Kidney capillary endothelial cell (primary cell): ENCODE data around the gene BTBD9.
A peak's percentile ranks its signal among the peaks of the same experiment; 100 is the strongest.
"Not testable (repeated sequence)": the region's sequence is repeated elsewhere in the genome, so short reads cannot be mapped to it uniquely, and the experiment has no call there.

Experiments used
- DNase-seq: peaks from one replicate; pipeline ENCODE4 v3.0.0-alpha.2; 2018; ENCODE audit warnings: low spot score

The BTBD9 gene

DNA sequence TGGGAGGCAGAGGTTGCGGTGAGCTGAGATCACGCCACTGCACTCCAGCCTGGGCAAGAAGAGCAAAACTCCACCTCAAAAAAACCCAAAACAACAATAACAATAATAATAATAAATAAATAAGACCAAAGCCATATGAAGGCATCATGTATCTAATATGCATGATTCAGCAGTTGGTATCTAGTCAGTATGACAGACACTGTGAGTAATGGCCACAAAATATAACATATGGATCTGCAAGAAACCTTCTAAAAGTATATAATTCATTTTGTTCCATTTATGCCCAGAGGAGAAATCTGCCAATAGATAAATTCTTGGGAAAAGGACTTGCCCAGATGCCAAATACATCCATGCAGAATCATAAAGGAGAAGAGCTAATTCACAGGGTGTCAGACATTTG lies 252.3 kb downstream of the BTBD9 start:
- no peak for DNase-seq

DNA sequence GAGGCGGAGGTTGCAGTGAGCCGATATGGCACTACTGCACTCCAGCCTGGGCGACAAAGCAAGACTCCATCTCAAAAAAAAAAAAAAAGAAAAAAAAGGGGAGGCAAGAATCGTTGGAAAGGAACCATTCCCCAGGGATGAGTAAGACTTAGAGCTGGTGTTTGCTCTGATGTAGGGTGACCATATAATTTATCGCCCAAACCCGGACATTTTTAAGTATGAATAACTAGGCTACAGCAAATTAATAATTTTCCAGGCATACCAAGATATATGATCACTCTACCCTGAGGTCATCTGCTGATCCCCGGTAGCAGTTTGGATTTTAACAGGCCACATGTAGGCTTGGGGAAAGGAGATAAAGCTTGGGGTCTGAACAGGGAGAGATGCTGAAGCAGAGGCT lies 260.9 kb downstream of the BTBD9 start:
- no peak for DNase-seq

DNA sequence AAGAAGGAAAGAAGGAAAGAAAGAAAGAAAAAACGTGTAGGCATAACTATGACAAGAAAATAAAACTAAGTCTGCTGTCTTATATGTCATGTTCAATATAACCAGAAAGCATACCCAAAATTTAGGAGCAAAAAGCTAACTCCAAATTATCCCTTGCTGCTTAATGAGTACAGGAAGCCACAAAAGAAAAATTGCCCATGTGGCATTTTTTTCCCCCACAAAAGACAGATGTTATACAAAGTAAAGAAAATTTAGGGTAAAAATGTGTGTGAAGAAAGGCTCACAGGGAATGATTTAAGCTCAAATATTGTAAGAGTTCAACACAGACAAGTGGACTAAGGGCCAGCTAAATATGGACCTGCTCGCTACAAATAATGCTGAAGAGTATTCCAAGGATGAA lies 263.8 kb downstream of the BTBD9 start:
- DNase-seq: no peak

DNA sequence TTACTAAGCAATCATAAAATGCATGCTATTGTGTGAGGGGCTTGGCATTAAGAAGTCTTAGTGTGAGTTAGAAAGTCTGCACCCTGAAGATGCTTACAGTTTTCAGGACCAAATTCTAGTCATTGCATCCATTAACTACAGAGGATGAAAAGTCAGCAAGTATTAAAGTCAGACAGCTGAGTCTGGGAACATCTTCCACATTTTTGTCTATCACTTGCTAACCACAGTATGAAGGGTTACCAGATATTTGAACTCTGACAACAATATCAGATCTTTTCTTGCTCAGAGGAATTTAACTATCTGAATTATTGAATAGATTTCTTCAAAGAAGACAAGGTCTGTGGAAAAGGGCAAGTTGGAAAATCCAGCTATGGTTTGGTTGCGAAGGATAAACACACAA lies 264.4 kb downstream of the BTBD9 start:
- DNase-seq: no peak

DNA sequence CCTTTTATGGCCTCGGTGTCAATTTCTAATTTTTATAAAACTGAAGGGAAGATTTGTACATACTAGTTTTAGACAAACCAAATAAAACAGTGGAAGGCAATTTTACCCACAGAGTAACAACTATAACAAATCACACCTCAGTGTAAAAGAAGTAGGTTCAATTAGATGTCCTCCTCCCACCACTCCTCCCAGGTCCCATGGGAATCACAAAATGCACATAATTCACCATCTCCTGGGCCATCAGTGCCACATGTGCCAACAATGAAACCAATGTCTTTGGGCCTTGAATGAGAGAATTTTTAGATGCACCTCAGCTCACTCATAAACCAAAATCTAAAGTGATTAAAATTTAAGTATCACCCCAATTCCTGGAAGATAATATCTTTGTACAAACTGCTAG lies 267.8 kb downstream of the BTBD9 start:
- DNase-seq: no peak

DNA sequence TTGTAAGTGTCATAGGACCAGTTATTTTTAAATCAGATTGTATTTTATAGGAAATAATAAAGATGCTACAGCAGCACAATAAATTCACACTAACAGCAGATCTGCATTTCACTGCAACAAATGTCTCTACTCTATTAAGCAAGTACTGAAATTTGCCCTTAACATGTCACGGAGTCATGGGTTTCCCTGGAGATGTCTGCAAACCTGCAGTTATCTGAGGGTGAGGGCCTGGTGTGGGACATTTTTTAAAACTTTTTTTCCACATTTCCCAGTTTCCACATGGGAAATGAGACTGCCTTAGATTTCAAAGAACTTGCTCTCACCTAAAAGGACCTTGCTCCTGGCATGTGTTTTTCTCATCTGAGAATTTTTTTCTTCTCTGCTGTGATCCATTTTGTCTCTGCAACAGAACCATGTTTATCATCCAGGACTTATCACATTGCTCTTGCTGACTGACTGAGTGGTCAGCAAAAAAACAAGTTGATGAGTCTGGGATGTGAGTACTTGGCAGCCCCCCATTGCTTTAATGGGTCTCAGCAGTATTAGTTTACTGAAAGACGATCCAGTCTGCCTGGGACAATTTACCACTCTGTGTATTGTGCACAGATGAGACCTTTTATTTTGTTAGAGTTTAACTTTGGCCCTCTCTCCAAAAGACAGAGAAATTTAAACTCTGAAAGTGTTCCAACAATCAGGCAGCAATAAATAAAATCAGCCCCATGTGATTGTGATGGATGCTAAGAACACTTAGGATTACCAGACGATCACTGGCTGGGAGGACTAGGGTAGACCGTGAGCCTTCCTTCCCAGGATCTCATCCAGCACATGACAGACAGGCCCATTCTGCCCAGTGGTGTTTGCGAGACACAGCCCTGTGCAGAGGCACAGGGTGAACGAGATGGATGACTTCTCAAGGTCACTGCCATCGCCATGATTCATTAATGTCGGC lies 268.8 kb downstream of the BTBD9 start:
- no peak for DNase-seq

DNA sequence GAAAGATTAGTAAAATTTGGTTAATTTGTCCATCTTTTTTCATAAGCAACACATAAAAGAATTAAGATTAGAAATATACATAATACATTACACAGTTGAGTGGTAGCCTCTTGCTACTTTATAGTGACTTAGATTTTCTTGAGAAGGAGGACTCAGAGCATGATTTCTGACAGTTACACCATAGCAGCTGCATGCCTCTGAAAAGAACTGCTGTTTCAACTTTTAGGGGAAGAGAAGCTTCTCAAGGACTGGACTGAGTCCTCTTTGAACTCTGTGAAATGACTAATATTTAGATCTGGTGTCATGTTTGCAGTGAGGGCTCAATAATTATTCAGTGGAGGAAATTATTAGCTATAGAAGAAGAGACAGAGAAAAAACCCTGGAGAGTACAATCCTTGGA lies 272.5 kb downstream of the BTBD9 start:
- DNase-seq: no peak

DNA sequence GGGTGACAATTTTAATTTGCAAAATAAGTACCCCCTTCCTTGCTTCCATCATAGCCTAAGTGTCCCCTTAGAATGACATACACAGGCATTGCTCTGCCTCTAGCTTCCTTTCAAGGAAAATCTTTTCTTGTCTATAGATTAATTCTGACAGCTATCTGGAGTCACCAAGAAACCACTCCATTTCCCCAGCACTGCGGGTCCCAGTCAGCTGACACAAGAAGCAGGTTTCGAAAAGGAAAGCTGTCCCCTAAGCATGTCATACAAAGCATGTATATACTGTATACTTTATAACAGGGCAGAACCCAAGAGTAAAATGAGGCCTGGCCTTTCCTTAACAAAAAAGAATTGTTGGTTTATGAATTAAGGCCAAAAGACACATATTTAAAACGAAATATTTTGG lies 273.5 kb downstream of the BTBD9 start:
- DNase-seq: no peak

DNA sequence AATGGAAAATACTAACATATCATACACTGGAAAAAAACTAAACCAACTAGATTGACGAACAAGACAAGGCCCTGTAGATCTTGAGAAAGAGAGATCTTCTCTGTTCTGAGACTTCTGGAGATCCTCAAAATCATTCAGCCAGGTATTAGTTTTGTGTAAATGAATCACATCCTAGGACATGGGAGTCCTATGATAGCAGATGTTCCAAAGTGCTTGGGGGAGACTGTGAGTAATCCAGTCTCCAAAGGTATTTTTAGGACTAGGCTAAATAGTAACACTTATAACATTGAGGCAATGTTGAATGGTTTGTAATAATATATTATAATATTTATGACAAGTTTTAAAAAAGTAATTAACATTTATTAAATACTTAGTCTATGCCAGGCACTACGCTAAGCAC lies 275.0 kb downstream of the BTBD9 start:
- DNase-seq: no peak

DNA sequence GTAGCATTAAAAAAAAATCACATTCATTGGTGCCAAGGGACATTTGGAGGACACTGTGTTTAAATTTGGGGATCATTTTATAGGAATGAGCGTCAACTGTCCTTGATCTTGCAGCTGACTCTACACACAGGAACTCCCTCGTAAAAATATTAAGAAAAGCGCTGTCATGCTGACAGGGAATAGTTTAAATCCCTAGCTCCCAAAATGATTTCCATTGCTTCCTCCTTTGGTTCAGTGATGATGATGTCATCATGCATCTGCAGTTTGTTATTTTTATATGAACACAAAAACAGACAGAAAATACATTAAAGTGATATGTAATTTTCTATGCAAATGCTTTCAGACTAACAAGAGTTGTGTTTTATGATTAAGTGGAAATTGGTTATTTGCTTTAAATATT lies 275.6 kb downstream of the BTBD9 start:
- peak; percentile 12 for DNase-seq

DNA sequence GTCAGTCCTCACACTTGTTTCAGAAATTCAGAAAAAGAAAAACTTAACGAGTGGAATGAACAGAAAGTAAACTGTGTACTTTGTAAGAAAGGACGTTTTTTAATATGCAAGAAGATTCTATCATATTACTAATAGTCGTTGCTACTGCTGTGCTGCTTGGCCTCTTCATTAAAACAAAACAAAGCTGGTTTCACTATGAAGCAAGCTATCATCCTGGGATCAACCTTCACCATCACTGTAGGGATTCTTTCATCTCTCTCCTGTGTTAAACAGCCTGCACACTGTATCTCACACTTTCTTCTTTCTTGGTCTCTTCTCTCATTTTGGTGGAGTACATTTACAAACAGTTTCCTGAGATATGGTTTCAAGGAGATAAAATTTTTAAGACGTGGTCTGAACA lies 284.2 kb downstream of the BTBD9 start:
- DNase-seq: no peak

DNA sequence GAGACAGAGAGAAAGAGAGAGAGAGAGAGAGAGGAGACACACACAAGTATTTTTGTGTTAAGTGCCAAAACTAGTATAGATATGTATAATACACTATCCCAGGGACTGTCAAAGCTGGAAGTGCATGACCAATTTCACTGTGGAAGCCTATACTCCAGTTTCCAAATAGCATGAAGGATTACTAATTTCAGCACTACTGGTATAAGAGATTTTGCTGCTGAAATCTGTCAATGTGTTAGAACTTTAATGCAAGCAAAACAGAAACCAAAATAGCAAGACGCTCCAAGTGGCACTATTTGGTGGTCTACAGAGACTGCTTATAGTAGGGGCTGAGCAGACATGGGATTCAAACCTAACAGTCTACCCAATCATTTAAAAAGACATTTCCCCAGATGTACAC lies 284.8 kb downstream of the BTBD9 start:
- DNase-seq: no peak

DNA sequence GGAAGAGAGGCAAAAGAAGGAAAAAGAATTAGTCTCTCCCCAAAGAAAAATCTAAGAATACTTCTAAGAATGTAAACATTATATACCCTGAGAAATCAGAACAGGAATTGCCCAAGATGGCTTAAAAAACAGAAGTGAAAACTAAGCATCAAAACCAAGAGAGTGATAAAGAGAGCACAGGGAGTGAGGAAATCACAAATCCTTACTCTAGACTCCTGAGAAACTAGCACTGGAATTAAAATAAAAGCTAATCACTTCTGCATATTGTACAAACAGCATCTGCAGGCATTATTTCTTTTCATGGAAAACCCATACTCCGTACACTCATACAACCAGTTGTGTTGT lies 285.7 kb downstream of the BTBD9 start:
- no peak for DNase-seq

DNA sequence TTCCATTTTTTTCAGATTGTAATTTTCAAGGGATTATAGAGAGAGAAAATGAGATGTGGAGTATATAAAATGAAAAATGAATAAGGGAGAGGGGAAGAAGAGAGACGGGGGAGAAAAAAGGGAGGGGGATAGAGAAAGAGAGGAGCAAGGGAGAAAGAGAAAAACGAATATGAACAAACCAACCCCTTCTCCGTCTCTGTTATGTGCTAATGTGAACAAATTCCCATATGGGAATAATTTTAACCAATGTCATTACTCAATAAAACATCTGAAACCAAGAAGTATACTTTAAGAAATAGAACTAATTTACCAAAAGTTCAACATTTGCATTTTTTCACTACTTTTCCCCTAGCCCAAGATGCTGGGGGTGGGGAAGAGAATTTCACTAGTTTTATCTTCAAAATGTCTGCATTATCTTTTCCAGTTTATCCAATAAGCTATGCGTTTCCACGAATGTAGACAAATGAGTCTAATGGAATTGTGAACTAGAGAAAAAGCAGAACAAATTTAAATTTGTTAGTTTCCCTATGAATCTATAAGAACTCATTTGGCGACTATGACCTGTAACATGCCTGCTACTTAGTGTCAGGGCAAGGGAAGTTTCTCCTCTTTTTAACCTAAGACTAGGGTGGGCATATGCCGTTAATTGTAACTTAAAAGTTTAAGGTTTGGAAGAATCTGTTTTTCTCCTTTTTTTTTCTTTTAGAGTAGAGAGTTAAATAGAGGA lies 286.3 kb downstream of the BTBD9 start:
- DNase-seq: no peak

DNA sequence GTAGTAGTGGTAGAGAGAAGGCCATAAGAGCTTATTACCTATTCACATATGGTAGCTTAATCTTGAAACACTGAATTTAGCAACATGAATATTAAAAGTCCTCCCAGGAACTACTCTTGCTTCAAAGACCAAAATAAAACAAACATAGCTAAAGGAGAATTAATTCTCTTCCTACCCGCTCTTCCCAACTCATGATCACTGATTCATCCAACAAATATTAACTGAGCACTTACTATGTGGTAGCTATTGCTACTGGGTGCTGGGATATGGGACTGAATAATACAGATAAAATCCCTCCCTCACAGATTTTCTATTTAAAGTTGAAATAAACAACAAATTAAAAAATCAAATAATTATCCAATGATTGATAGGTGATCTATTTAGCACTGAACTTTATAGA lies 287.1 kb downstream of the BTBD9 start:
- DNase-seq: no peak

DNA sequence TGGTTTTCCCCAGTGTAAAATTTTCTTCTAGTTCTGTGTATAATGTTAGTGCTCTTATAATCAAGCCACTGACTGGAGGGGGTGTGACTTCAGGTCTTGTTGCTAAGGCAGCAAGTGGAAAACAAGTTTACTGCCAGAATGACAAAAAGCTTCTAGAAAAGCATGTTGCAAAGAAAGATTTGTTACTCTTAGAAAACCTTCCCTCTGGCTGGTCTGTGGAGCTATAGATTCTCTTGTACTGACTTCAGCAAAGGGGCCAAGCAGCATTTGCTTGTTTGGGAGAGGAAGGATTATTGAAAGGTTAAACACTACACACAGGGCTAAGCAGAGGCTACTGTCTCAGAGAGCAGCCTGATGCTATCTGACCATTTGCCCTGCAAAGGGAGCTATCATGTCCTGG lies 288.8 kb downstream of the BTBD9 start:
- no peak for DNase-seq

DNA sequence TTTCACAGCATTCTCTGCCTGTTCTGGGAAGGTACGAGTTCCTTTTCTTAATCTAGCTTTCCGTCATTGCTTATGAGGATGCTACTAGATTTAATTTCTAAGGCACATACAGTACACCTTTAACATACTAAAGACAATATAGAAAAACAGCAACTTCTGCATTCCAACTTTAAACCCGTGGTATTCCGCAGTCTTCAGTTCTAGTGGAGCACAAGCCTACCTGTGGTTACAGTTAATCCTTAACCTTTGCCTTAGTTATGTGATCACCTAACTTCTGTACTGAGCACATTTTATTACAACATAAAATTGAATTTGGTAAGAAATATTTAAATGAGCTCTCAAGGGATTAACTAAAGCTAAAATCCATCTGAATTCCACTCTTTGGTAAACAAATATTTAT lies 289.5 kb downstream of the BTBD9 start:
- DNase-seq: no peak

DNA sequence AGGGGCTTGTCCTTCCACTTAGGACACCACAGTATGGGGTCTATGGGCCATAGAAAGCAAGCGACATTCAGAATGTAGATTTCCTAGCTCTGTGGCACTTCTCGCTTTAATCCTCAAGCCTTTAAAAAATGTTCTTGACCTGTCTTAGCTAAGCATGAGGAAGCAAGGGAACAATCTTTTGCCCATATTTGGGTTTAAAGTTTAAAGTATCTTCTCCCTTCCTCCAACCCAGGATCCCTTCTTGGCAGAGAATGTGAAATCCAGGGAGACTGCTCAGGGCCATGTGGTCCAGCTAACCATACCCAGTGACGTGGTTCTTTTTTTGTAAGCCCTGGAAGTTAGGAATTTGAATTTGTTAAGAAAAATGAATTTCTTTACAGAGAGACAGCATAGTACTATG lies 289.9 kb downstream of the BTBD9 start:
- no peak for DNase-seq

DNA sequence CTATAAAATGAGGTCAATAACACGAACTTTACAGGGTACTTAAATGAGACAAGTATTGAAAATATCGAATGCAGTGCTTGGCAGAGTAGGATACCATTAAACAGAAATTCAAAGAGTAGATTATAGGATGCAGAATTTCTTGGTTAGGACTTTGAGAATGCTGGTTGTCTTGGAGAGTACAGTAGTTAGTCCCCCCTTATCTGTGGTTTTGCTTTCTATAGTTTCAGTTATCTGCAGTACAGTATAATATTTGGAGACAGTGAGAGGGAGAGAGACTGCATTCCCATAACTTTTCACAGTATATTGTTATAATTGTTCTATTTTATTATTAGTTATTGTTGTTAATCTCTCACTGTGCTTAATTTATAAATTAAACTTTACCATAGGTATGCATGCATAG lies 290.5 kb downstream of the BTBD9 start:
- no peak for DNase-seq

DNA sequence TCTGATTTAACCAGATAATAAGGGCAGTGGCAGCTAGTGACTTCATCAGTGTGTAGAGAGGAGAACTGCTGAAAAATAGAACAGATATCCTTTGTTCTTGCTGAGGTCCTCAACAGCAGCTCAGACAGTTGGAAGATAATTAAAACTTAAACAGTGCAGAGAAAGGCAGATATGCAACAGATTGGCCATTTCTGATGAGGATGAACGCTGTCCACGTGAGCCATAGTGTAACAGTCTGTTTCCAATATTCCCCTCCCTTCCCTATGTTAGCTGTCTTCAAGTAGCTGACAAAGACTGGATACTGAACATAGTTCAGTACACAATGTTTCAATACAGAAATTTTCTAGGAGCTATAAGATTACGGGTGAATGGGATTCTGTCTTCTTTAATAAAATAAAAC lies 291.4 kb downstream of the BTBD9 start:
- no peak for DNase-seq

DNA sequence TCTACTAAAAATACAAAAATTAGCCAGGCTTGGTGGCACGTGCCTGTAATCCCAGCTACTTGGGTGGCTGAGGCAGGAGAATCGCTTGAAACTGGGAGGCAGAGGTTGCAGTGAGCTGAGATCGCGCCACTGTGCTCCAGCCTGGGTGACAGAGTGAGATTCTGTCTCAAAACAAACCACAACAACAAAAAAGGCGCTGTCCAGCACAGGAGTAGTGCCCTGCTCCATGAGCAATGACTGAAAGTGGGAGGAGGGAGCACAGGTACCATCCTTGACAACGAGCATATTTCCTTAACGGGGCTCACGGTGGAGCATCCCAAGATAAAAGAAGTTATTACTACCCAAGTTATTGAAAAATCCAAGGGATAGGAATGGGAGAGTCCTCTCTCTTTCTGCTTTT lies 291.9 kb downstream of the BTBD9 start:
- not testable (repeated sequence) for DNase-seq

DNA sequence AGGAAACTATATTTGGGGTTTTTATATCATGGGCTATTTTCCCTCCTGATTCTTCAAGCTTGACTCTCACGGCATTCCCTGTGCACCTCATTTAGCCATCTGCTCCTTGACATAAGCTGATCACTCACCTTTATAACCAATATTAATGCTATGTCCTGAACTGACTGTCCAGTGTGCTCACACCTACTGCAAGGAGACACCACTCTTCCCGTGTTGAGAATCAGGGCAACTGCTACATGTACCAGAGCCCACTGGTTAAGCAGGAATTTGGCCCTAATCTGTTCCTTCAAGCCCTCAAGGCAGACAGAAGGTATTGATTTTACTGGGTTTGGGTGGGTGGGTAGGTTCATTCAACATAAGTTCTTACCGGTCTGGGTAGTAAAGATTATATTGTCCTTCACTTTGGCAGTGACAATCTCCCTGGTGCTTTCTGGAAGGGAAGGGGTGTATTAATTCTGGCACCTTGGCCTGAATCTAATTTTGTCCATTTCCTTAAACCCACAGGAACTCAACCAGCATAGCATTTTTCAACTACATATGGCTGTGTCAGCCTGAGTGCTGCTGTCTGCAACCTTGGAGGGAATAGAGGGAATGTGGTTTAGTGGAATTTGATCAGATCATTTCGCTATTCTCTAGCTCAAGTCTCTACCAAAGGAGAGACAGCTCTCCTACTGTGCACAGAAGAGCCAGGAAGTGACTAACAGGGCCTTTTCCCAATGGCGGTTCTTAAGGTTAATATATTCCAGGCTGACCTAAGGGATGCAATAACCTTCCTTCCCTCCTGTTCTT lies 293.2 kb downstream of the BTBD9 start:
- DNase-seq: peak; percentile 40

DNA sequence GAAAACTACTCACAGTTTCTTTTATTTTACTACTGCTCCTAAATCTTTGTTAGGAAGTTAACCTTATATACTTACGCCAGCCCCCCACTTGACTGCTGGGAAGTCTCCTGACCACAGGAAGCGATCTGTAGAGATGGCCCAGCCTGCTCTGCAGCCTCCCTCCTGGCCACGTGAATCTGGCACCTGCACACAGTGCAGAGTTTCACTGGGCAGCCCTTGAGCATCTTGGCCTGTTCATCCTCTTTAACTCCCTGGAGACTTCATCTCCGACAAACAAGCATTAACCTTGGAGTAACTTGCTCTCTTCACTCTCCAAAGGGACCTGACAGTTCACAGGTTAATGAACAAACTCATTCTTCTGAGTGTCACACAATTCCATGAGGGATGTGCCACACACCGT lies 294.1 kb downstream of the BTBD9 start:
- DNase-seq: no peak
